COLO829 (cell line): ENCODE results near the gene EIF4G2.
A peak's percentile ranks its signal among the peaks of the same experiment; 100 is the strongest.

Experiments
- DNase-seq: peaks from one replicate; pipeline ENCODE4 v3.0.0; 2012; ENCODE audit warnings: low spot score

The EIF4G2 gene

DNA sequence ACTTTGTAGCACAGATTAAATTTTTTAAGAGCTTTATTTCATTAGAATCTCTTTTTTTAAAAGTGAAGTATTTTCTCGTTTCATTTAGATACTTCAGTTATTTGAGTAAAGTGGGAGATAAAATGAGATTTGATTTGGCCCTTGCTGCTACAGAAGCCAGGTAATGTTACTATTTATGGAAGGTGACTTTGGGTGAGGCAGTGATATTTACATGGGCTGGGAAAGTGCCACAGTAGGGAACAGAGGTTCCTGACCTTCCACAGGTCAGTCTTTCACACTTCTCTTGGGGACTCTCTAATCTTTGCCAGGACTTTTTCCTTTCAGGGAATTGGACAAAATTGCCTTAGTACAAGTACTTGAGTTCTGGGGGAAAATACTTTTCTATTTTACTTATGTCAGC, 37.3 kb downstream of the EIF4G2 start:
- no peak for DNase-seq

- peak; percentile 54 for DNase-seq
These were observed 38.0 kb downstream of the EIF4G2 start for GRCh38 chr11:10770626-10771254.

GRCh38 chr11:10764412-10764811, 44.3 kb downstream of the EIF4G2 start:
- no peak for DNase-seq

DNA sequence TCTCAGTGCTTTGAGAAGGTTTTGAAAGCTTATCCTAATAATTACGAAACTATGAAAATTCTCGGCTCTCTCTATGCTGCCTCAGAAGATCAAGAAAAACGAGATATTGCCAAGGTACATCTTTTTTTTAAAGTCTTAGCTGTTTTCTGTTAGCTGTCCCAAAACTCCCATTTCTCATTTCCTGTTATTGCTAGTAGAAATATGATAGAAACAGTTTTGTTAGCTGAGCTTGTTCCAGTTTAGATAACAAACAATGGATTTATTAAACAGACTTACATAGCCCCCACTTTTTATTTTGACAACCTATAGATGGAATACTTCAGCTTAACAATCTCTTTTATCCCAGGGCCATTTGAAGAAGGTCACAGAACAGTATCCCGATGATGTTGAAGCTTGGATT, 45.0 kb downstream of the EIF4G2 start:
- no peak for DNase-seq

DNA sequence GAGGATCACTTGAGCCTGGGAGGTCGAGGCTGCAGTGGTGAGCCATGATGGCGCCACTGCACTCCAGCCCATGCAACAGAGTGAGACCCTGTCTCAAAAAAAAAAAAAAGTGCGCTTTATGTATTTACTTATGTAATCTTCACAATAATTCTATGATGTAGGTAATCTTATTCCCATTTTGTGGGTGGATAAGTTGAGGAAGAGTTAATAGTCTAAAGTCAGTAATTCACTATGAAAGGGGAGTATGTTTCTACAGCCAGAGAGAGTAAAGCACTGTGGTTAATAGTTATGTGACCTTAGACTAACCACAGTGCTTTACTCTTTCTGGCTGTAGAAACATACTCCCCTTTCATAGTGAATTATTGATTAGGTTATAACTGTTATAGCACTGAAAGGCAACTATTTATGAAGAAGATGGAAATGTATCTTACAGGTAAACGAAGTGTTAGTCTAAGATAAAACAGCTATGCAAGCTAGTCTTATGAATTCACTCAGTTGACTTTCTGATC, 45.8 kb downstream of the EIF4G2 start:
- DNase-seq: no peak

- no peak for DNase-seq
These were observed 46.5 kb downstream of the EIF4G2 start for GRCh38 chr11:10762185-10762584.

DNA sequence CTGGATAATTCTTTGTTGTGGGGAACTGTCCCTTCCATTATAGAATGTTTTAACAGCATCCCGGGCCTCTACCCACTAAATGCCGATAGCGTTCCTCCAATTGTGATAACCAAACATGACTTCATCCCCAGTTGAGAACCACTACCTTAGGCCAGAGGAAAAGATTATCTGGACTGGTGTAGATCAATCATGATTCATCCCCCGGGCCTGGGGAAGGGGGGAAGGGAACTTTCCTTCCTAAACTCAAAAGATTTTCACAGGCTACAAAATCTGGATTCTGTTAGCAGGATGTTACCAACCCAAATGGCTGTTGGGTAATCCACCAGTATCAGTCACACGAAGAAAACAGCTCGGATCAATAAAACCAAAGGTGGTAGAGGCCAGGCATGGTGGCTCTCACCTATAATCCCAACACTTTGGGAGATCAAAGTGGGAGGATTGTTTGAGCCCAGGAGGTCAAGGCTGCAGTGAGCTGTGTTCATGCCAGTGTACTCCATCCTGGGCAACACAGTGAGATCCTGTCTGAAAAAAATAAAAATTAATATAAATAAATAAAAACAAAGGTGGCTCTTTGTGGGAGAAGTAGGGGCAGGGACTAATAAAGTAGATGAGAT, 47.5 kb downstream of the EIF4G2 start:
- no peak for DNase-seq

DNA sequence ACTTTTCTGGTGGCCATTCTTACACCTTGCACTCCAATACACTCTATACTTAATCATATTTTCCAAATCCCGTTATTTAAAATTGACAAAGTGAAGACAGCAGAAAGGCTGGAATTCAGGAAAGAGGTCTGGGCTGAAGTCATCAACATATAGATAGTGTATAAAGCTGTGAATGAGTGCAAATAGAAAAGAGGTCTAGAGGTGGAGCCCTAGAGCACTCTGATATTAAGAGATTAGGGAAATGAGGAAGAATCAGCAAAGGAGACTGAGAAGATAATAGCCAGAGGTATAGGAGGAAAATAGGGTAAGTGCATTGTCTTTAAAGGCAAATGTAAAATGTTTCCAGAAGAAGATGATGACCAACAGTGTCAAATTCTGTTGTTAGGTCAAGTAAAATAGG, 49.8 kb downstream of the EIF4G2 start:
- DNase-seq: no peak

GRCh38 chr11:10752486-10752885, 56.2 kb downstream of the EIF4G2 start:
- DNase-seq: no peak

- no peak for DNase-seq
These were observed 56.7 kb downstream of the EIF4G2 start for GRCh38 chr11:10752061-10752460.

- DNase-seq: no peak
These were observed 57.2 kb downstream of the EIF4G2 start for GRCh38 chr11:10751581-10751940.

DNA sequence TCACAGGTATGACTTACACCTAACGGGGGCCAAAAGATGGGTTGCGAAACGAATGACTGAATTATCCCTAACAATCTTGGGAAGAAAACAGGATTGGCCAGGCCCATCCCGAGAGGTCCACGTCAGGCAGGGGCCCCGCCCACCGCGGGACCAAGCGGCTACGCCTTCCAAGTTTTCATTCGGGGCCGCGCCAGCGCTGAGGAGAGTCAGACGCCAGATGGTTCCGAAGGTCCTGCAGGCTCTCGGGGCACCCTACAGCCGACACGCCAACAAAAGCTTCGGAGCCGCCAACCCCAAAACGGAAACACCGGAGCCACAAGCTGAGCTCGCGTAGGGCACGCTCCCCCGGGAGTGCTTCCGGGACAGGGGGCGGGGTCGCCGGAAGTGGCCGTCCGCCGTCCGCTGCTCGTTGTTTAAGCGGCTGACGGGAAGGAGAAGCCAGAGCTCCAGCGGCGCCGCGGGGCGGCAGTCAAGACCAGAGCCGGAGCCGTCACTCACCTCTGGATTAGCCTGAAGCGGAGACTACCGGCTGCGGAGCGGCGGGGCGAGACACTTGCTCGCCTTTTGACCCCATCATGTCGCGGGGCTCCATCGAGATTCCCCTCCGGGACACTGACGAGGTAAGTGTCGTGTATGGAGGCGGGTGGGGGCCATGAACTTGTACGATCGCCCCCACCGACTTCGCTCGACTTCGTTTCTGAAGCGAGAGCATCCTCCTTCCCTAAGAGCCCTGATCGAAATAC, 57.7 kb downstream of the EIF4G2 start, which contains the start of gene CTR9:
TSS of gene CTR9 (plus strand) at position 409 of the 743 bp plus-strand sequence. CDS start at position 576, 167 bp downstream.
- DNase-seq: peak; percentile 72

GRCh38 chr11:10749476-10749875, 59.2 kb downstream of the EIF4G2 start:
- no peak for DNase-seq

- no peak for DNase-seq
These were observed 61.0 kb downstream of the EIF4G2 start for GRCh38 chr11:10747733-10748132.
